Embryonic facial prominence (tissue), 1 donor: ENCODE data around the gene IKBIP.
A peak's percentile ranks its signal among the peaks of the same experiment; 100 is the strongest.
"Not testable (repeated sequence)": the region's sequence is repeated elsewhere in the genome, so short reads cannot be mapped to it uniquely, and the experiment has no call there.

Source experiments
- DNase-seq: peaks from one replicate; pipeline ENCODE4 v3.0.0-alpha.2; 2016; ENCODE audit errors: extremely low spot score

The IKBIP gene

DNA sequence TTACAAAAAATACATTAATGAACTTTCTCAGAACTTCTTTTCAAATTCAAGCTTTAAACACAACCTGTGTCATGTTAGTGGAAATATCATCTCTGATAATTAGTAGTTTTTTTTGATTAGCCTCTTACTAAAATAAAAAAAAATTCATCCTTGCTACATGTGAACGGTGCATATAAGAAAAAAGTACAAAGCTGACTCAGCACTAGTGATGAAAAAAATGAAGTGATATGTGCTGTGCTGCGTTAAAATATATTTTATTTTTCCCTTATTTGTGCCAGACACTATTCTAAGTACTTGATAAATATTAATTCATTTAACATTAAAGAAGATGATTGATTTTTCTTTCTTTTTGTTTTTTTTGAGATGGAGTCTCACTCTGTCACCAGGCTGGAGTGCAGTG lies 7.5 kb downstream of the IKBIP start:
- no peak for DNase-seq

DNA sequence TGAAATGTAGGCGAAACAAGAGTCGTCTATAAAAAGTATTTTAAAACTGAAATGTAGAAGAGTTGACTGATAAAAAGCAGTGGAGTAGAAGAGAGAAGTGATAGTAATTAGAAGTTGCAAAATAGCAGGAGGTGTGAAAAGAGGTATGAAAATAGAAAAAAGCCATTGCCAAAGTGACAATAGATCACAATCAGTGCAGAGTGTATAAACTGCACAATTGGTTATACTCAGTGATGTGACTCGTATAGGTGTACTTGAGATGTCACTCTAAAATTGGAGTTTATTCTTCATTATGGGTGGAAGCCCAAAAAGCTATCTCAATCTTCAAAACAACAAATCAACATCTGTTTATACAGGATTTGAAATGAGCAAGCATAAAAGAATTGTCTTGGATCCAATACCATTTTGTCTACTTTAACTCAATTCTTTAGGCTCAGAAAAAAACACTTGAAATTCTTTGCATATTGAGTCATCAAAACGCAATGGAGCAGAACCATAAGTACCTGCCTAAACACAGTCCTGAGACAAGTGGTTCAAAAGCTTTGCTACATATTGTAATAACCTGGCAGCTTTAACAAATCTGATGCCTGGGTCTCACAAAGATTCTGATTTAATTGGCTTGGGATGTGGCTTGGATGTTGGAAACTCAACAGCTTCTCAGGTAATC lies 8.8 kb downstream of the IKBIP start:
- DNase-seq = no peak

DNA sequence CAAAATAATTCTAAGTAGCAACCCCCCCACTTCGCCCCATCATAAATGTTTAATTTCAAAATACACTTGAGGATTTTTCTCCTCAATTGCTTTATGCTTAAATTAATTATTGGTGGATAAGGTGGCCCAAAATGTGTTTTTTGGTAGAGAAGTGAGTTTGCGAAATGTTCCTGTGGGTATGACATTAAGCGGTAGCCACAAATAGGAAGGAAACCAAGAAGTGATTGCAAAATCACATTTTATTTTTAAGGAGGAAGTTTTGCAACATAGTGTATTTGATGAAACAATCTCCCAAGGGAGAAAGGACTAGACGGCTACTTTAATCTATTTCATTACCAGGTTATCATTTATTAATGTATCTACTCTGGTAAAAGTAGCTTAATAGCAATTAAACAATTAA lies 25.6 kb downstream of the IKBIP start:
- DNase-seq = no peak

DNA sequence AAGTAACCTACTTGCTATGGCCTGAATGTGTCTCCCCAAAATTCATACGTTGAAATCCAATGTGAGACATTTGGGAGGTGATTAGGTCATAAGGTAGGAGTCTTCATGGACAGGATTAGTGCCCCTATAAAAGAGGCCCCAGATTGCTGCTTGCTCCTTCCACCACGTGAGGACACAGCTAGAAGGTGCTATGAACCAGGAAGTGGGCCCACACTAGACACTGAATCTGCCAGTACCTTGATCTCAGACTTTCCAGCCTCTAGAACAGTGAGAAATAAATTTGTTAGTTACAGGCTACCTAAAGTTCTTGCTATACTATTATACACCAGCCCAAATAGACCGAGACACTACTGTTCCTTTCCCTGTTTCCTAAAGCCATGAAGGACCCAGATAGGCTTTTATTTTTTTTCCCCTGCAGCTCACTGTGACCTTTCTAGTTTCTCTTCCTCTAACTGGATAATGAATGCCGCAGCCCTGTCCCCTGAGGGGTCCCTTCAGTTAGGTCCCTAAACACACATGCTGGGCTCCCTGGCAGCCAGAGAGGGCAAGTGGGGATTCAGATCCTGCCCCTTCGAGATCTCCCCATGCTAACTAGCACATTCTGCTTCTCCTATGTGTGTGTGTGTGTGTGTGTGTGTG lies 31.8 kb downstream of the IKBIP start:
- no peak for DNase-seq

GRCh38 chr12:98610596-98610995 lies 34.0 kb downstream of the IKBIP start:
- no peak for DNase-seq

GRCh38 chr12:98606359-98606988 lies 38.1 kb downstream of the IKBIP start:
- no peak for DNase-seq

DNA sequence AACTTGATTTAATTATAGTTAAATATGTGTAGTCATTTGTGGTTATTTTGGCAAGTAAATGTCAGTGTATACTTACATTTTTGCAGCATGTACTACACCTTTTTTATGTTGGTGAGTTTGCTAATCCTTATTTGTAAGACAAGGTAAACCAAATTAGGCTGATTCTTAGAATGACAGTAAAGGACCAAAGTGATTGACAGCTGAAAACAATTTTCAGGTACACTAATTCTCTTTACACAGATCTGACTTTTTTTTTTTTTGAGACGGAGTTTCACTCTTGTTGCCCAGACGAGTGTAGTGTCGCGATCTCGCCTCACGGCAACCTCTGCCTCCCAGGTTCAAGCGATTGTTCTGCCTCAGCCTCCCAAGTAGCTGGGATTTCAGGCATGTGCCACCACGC lies 42.7 kb downstream of the IKBIP start:
- no peak for DNase-seq

- not testable (repeated sequence) for DNase-seq
These were observed 47.3 kb downstream of the IKBIP start for GRCh38 chr12:98597313-98597712.

- DNase-seq = no peak
These were observed 49.2 kb downstream of the IKBIP start for GRCh38 chr12:98595243-98595988.

DNA sequence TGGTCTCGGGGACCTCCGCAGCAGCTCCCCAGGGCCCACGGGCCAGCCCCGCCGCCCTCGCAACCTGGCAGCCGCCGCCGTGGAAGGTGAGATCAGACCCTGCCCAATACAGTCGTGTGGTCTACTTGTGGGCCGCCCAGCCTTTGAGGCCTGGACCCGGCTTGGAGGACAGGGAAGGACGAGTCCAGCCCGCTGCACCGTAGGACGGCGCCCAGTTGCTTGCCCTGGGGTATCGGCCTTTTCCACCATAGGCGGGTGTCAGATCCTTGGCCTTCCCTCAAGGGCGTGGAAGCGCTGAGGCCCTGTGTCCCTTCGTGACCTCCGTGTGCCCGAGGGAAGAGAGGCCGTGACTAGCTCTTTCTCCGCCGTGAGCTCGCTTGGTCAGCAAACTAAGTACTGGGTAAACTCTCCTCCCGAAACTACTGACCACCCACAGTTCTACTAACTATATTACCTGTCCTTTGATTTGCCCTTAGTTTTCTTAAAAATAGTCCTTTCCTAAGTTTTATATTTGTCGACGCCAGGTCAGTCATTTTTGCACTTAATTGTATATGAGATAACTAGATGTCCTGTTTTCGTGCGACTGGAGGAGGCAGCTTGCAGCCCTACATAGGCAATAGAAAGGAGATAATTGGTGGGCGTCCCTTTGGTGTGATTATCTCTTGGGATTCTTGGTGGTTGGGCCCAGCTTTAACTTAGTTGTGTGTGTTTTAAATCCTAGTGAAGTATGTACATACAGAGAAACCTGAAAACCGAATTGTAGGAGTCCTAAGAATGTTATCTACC lies 50.3 kb downstream of the IKBIP start:
- no peak for DNase-seq

- peak; percentile 96 for DNase-seq
These were observed 51.1 kb downstream of the IKBIP start, which contains the start of gene SLC25A3 for GRCh38 chr12:98593351-98594049. Gene SLC25A3, plus strand, starts transcription at chr12:98593686. Its CDS starts 293 bp downstream, at chr12:98593979.

GRCh38 chr12:98592825-98593322 lies 51.7 kb downstream of the IKBIP start:
- DNase-seq = no peak

- DNase-seq = no peak
These were observed 53.4 kb downstream of the IKBIP start for GRCh38 chr12:98591209-98591608.

DNA sequence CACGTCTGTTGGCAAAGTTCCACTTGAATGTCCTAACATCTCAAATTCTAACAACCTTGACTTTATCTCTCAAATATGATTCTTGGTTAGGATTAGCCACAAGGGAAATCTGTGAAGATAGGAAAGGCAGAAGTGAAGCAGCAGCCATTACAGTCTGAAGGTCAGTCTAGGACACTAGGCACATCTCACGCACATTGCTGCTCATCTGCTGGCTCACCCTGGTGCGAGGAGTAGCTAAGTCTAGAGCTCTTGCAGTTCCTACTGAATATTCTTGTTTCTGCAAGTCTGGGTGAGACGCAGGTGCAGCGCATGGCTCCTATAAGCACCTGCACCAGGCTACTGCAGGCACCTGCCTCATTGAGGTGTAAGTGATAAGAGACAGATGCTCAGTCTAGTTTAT lies 57.5 kb downstream of the IKBIP start:
- no peak for DNase-seq

DNA sequence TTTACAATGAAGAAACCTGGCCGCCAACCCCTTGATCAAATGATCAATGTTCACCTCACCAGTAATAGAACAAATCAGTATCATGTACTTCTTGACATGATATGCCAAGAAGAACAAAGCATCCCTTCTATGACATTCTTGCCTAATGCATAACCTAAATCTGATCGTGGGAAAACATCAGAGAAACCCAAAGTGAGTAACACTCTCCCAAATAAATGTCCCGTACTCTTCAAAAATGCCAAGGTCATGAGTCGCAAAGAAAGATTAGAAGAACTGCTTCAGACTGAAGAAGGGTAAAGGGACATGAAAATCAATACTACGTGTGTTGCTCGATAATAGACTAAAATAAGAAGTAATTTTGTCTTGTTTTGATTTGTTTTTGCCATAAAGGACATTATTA lies 62.5 kb downstream of the IKBIP start:
- DNase-seq = no peak

DNA sequence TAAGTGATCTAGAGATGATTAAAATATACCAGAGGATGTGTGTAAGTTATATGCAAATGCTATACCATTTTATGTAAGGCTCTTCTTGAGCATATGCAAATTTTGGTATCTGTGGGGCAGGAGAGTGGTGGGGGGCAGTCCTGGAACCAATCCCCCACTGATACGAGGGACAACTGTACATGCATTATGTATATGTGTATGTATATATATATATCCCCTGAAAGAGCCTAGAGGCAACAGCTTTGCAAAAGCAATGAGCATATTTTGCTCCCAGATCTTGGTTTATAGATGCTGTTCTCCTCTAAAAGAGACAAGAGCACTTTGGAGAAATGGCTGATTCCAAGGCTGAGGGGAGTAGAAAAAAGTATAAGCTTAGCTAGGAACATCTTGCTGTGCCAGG lies 63.5 kb downstream of the IKBIP start:
- no peak for DNase-seq

- no peak for DNase-seq
These were observed 63.9 kb downstream of the IKBIP start for GRCh38 chr12:98580695-98581094.

- no peak for DNase-seq
These were observed 64.8 kb downstream of the IKBIP start for GRCh38 chr12:98579835-98580234.

DNA sequence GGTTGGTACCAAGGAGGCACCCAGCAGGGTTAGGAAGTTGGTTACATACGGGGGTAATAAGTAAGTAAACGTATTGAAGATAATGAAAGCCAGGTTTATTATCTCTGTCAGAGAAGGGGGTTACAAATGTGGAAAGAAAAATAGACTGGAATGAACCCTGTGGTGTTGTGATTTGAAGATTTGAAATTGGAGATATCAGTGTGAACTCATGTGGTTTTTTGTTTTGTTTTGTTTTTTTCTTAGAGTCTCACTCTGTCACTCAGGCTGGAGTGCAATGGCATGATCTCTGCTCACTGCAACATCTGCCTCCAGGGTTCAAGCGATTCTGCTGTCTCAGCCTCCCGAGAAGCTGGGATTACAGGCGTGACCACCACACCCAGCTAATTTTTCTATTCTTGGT lies 65.2 kb downstream of the IKBIP start:
- no peak for DNase-seq

DNA sequence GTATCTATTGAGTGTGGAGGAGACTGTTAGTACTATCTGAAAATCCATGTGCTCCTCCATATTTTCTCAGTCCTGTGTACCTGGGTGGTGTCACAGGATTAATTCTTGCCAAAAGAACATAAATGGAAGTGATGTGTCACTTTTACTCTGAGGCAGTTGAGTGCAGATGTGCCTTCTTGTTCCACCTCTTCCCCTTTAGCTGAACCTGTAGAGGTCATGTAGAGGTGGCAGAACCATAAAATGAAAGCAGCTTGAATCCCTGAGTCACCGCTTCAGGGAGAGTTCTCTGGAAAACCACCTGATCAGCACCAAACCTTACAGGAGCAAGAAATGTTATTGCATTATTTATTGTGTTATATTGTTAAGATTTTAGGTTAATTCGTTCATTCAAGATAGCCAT lies 65.8 kb downstream of the IKBIP start:
- no peak for DNase-seq

DNA sequence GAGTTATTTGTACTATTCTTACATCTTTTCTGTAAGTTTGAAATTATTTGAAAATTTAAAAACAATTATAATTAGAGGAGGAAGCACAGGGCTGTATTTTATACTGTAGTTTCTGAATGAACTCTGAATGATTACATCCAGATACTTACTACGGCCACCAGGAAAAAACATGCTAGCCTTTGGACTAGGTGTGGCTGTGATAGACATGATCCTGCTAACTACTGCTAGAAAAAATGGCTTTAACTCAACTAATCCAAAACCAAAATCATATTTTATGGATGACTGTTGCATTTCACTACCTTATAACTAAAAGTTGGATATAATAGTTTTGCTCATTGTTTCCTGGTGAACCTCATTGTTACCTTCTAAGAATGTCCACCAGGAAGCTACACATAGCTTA lies 66.2 kb downstream of the IKBIP start:
- no peak for DNase-seq
